WI38 (cell line): ENCODE measurements around the gene PDE3B.
"Not testable (repeated sequence)": the region's sequence is repeated elsewhere in the genome, so short reads cannot be mapped to it uniquely, and the experiment has no call there.

Experiments
- H3K4me3 ChIP-seq: 2 replicates; pipeline ENCODE4 v1.5.1; 2011; ENCODE audit warnings: low read depth, mild to moderate bottlenecking, control low read depth, low read length
- CTCF ChIP-seq: IDR thresholded peaks from 2 replicates; pipeline ENCODE4 v1.5.1; 2012; ENCODE audit warnings: low read depth, mild to moderate bottlenecking, control low read depth, low read length

Gene PDE3B

GRCh38 chr11:14703731-14704130, 60.1 kb downstream of the PDE3B start:
- TF ChIP-seq CTCF, result no peak
- no peak overlapping the region for H3K4me3 ChIP-seq

DNA sequence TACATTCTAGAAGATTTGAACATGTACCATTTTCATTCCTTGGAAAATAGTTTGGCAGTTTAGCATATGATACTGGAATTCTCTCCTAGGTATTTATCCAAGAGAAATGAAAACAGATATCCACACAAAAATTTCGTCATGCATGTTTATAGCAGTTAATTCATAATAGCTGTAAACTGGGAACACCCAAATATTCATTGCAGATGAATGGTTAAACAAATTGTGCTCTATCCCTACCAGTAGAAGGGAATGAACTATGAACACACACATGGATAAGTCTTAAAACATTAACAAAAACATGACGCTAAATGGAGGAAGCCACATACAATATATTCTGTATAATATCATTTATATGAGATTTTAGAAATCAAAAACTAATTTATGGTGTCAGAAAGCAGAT, 61.5 kb downstream of the PDE3B start:
- TF ChIP-seq CTCF, result no peak
- H3K4me3 ChIP-seq, result no peak overlapping the region

DNA sequence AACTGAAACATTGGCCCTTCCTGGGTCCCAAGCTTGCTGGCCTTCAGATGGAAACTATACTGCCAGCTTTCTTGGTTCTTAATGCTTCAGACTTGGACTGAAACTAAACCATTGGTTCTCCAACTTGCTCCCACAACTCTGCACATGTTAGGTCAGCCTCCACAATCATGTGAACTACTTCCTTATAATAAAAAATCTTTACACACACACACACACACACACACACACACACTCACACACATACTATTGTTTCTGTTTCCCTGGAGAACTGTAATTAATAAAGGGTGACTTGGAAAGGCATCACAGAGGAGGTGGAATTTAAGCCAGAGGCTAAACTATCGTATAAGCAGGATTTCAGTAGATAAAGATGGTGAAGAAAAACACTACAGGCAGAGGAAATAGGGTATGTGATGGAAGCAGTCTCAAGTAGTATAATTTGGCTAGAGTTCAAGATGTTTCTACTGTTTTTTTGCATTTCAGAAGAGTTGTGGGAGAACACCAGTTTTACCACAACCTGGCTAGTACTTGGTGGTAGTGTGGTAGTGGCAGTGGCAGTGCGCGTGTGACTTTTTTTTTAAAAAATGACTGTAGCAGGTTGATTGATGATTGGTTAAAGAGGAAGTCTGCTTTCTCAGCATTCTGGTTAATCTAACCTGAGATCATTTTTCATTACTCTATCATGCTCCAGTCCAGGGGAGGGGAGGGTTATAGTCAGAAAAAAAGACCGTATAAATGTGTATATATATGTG, 70.1 kb downstream of the PDE3B start:
- no peak overlapping the region for H3K4me3 ChIP-seq
- no peak for TF ChIP-seq CTCF

GRCh38 chr11:14715669-14716068, 72.1 kb downstream of the PDE3B start:
- not testable (repeated sequence) for H3K4me3 ChIP-seq

GRCh38 chr11:14722496-14722895, 78.9 kb downstream of the PDE3B start:
- no peak for TF ChIP-seq CTCF
- no peak overlapping the region for H3K4me3 ChIP-seq

- no peak for TF ChIP-seq CTCF
These were observed 81.5 kb downstream of the PDE3B start for GRCh38 chr11:14725150-14725549.

GRCh38 chr11:14727215-14727614, 83.6 kb downstream of the PDE3B start:
- no peak for TF ChIP-seq CTCF
- no peak overlapping the region for H3K4me3 ChIP-seq

More at GRCh38 chr11:14725150-14725549, 81.5 kb downstream of the PDE3B start:
- H3K4me3 ChIP-seq, result no peak overlapping the region

- H3K4me3 ChIP-seq, result no peak overlapping the region
- no peak for TF ChIP-seq CTCF
These were observed 84.1 kb downstream of the PDE3B start for GRCh38 chr11:14727746-14728145.

GRCh38 chr11:14740539-14740938, 96.9 kb downstream of the PDE3B start:
- H3K4me3 ChIP-seq, result not testable (repeated sequence)
